Fibroblast of skin of left quadriceps (primary cell): Measurements from ENCODE around the gene ELP5.
A peak's percentile ranks its signal among the peaks of the same experiment; 100 is the strongest.

Source experiments
- DNase-seq, 2 experiments: peaks; one replicate each; pipeline ENCODE4 v3.0.0-alpha.2; 2013; ENCODE audit warnings: low read depth in 2 of 2

Gene ELP5

GRCh38 chr17:7252176-7253043 is at the start of gene ELP5:
ELP5 (plus strand) TSS chr17:7252215; CDS start chr17:7252551, 336 bp downstream.
- DNase-seq, result peak; percentile 88 to 89

DNA sequence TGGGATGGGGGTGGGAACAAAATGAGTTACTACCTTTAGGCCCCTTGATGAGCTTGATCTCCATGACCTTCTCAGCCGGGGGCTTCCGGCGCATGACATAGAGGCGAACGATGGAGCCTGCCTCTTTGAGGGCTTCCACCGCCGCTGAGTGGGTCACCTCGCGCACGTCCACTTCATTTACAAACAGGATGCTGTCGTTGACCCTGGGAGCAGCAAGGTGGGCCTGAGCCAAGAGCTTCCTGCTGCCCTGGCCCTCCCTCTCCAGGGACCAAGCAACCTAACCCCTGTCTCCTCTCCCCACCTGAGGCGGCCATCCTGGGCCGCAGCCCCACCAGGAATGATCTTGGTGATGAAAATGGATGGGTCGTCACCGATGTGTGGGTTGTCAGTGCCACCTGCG is 48.6 kb upstream of the ELP5 start:
- no peak for DNase-seq

- DNase-seq, result no peak
Observed at GRCh38 chr17:7204336-7204735, 47.7 kb upstream of the ELP5 start.

- DNase-seq, result peak; percentile 73 to 75
Observed at GRCh38 chr17:7204828-7205461, 47.1 kb upstream of the ELP5 start.

DNA sequence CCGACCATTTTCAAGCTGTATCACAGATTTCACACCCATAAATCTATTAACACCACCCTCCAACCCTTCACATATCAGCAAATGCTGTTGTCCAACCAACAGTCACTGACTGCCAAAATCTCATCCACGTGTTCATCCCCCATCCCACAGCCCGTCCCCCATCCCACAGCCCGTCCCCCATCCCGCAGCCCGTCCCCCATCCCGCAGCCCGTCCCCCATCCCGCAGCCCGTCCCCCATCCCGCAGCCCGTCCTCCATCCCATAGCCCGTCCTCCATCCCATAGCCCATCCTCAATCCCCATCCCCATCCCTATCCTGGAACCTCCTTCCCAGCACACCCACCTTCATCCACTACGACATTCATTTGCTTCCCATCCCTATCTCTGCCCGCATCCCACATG is 46.5 kb upstream of the ELP5 start:
- DNase-seq, result no peak

GRCh38 chr17:7207120-7208001 is 44.7 kb upstream of the ELP5 start:
- DNase-seq, result no peak

- DNase-seq, result no peak
Observed at GRCh38 chr17:7208027-7208571, 43.9 kb upstream of the ELP5 start.

DNA sequence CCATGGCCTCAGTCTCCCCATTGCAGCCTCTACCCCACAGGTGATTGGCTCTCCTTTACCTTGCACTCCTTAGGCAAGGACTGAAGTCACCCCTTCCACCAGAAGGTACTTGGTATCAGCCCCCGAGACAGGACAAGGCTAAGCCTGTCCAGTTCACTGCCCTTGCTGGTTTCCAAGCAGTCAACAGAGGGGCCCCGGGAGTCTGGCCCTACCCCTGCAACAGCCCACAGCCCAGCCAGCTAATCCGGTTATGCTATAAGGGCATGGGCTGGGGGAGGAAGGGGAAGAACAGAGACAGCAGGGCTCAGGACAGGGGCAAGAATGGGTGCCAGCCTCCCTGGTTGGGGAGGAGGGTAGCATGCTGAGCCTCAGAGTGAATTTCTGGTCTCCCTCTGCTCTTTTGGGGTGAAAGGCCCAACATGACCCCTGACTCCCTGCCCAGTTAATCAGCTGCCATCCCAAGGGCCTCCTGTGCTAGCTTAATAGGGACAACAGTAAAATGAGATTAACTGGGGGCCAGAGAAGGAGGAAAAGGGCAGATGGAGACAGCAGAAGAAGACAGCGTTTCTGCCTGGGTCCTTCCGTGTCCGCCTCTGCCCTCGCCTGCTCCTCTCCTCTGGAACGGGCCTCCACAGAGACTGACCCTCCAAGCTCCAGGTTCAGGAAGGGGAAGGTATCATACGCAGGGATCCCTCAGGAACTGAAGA is 43.1 kb upstream of the ELP5 start:
- no peak for DNase-seq

GRCh38 chr17:7211491-7212273 is 40.3 kb upstream of the ELP5 start:
- no peak for DNase-seq

DNA sequence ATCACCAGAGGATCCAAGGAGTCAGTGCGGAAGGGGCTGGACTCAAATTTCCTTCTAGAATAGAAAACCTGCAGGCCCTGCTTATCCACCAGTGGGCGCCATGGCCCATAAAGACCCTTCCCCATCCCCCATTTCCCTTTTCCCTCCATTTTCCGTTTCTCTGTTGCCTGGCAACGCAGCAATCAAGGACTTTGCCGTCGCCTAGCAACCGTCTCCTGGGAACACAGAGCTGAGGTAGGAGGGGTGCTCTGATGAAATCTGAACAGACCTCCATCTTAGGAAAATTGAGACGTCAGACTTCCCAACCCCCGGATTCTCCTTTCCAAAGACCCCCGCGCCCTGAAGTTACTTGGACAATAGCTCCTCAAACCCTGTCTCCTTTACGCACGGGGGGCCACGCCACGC is 38.1 kb upstream of the ELP5 start:
- no peak for DNase-seq

GRCh38 chr17:7214300-7215135 is 37.5 kb upstream of the ELP5 start:
- DNase-seq, result peak; percentile 94 to 95

DNA sequence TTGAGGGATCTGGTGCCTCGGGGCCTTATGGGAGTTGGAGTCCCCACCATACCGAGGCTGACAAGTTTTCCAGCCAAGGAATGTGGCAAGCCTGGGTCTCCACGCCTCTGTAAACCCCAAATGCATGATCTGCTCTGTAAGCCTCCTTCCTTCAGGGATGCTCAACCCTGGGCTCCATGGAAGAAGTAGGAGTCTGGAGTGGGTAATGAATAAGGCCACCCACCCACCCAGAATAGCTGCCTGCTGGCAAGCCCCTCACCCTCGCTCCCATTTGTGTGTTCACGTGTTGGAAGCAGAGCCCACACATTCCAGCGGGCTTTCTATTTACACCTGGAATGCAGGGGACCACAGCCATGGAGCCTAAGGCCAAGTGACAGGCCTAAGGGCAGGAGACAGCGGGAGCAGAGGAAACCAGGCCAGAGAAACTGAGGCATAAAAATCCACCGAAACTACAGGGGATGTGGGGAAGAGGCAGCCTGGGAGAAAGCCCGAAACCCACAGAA is 36.8 kb upstream of the ELP5 start:
- no peak for DNase-seq

- DNase-seq, result no peak
Observed at GRCh38 chr17:7215652-7216180, 36.3 kb upstream of the ELP5 start.

GRCh38 chr17:7216242-7217112 is 35.5 kb upstream of the ELP5 start:
- no peak for DNase-seq

DNA sequence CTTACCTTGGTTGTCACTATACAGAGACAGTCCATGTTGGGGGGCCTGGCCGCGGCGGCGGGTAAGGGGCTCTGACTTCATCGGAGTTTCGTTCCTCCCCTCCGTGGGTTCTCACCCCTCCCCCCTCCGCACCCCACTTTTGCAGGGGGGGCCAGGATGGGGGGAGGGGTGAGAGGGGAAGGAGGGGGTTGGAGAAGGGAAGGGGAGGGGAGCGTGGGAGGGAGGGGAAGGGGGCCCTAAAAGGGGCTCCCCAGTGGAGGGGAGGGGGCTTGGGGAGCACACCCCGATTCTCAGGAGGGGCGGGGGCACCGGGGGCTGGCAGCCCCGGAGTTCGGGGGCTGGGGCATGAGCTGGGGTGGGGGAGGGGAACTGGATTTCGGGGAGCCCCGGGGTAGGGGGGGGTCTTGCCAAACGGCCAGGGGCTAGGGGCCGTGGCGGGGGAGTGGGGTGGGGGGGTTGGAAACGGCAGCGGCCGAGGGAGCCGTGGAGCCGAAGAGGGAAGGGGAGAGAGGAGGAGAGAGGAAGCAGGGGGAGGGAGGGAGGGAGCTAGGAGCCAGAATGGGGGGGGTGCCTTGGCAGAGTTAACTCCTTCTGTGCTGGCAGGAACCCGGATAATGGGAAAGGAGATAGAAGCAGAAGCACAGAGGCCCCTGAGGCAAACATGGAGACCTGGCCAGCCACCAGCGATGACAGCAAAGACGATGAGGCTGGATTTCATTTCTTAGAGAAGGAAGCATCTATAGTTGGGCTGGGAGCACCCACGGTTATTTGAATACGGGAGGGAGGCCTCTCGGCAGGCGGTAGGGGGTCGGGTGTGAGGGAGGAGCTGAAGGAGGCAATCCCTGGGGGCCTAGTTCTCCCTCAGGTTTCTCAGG is 34.7 kb upstream of the ELP5 start:
- DNase-seq, result no peak

DNA sequence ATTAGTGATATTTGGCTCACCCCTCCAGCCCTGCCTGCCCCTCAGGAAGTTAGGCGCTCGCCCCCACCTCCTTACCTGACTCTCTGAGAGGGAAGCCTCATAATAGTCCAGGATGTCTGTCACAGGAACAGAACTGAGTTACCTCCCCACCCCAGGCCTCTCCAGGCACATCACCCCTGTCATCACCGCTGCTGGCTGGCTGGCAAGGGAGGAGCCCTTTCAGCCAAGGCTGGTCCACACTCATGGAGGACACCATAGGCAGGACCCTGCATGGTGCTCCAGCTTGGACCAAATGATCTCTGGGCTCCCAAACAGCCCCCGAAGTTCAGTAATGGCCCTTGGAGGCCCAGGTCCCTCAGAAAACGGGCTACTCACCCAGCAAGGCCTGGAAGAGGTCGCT is 33.8 kb upstream of the ELP5 start:
- DNase-seq, result no peak

DNA sequence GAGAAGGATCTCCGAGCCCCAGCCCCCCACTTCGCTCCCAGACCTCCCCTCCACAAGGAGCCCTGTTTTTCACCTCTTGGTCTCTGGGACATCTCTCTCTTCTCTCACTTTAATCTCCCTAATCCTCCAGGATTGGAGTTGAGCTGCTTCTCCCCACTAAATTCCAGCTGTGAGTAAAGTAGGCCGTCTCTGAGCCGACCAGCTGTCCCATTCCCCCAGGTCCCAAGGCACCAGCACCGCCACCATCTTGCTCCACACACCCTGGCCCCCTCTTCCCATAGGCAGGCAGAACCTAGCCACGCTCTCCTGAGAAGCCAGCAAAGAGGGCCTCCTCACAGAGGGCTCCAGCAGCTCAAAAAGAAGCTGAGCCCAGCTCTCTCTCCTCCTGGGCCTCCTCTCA is 33.3 kb upstream of the ELP5 start:
- no peak for DNase-seq
